Measurements from ENCODE around the gene KHK. TPM values are rescaled to one million over a fixed set of nuclear protein-coding genes. Genes with fewer than 3 reads are reported as not detected.

Gene KHK
- total and polyA plus RNA-seq, 9 of the 15 experiments (the other 6 are each of a cell fraction or from before 2014, with no cell fraction given) = 1.5 to 10.7 (median 5.2) TPM

GRCh38 chr2:27071277-27071989, 15.1 kb upstream of the KHK start, which contains the start of gene OST4 (continued):
- TF ChIP-seq, protein P1, sequence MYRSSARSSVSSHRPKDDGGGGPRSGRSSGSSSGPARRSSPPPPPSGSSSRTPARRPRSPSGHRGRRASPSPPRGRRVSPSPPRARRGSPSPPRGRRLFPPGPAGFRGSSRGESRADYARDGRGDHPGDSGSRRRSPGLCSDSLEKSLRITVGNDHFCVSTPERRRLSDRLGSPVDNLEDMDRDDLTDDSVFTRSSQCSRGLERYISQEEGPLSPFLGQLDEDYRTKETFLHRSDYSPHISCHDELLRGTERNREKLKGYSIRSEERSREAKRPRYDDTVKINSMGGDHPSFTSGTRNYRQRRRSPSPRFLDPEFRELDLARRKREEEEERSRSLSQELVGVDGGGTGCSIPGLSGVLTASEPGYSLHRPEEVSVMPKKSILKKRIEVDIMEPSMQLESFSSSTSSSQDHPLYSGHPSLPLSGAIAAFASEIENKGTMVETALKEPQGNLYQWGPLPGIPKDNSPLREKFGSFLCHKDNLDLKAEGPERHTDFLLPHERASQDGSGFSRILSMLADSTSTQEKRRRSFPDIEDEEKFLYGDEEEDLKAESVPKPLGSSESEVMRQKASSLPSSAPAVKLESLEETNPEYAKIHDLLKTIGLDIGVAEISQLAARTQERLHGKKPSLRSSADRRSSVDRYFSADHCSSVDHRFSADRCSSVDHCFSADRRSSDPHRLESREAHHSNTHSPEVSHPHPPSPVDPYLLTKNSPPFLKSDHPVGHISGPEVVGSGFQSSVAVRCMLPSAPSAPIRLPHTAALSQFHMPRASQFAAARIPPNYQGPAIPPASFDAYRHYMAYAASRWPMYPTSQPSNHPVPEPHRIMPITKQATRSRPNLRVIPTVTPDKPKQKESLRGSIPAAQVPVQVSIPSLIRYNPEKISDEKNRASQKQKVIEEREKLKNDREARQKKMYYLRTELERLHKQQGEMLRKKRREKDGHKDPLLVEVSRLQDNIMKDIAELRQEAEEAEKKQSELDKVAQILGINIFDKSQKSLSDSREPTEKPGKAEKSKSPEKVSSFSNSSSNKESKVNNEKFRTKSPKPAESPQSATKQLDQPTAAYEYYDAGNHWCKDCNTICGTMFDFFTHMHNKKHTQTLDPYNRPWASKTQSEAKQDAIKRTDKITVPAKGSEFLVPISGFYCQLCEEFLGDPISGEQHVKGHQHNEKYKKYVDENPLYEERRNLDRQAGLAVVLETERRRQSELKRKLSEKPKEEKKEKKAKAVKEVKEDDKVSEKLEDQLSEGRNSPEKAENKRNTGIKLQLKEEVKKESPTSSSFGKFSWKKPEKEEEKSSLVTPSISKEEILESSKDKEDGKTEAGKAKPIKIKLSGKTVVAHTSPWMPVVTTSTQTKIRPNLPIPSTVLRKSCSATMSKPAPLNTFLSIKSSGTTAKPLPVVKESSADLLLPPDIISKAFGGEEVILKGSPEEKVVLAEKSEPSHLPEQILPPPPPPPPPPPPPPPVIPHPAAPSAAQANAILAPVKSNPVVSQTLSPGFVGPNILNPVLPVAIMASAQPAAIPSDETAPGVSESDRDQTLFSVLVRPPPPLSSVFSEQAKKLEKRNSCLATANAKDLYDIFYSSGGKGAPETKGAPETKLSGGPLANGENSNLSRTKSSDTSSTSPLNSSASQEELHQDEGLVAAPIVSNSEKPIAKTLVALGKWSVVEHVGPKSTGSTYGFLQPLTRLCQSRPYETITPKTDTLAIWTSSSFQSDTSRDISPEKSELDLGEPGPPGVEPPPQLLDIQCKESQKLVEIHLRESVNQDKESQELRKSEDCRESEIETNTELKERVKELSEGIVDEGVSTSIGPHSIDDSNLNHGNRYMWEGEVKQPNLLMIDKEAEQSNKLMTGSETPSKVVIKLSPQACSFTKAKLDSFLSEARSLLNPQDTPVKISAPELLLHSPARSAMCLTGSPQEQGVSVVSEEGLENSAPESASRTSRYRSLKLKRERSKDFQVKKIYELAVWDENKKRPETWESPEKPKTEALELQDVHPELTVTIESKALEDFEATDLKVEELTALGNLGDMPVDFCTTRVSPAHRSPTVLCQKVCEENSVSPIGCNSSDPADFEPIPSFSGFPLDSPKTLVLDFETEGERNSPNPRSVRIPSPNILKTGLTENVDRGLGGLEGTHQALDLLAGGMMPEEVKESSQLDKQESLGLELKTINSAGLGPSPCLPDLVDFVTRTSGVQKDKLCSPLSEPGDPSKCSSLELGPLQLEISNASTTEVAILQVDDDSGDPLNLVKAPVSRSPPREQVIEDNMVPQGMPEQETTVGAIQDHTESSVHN (IDR thresholded peaks at IDR 0.05; ENCODE audit: borderline replicate concordance in 1 of 2, low read depth in 1 of 2) = no peak
- TF ChIP-seq SRSF9 (IDR thresholded peaks at IDR 0.05; ENCODE audit: borderline replicate concordance, low read depth, low read length) (no peak), ZC3H8 (IDR thresholded peaks at IDR 0.05) (no peak), ZC3H11A (IDR thresholded peaks at IDR 0.05; ENCODE audit: low read depth, low read length) (no peak), ZNF785 (CRISPR knock-in tag; IDR thresholded peaks at IDR 0.05) (no peak), ZNF274 (IDR thresholded peaks at IDR 0.05; ENCODE audit: borderline replicate concordance, low read depth, low read length) (no peak), ZNF740 (CRISPR knock-in tag; IDR thresholded peaks at IDR 0.05) (0 out of 2 replicates have a peak, but pooled peaks have one; percentile 22), ZNF740 (tag; IDR thresholded peaks at IDR 0.05) (peak in 1 of 2 experiments; percentile 18; a peak in 1 of 4 replicates), RFX5 (IDR thresholded peaks at IDR 0.05; ENCODE audit: low read depth, low read length) (no peak), BRD9 (IDR thresholded peaks at IDR 0.05; ENCODE audit: low read depth, partially characterized antibody) (no peak), NFXL1 (CRISPR knock-in tag; IDR thresholded peaks at IDR 0.05) (no peak), ZNF766 (CRISPR knock-in tag; conservative IDR thresholded peaks at IDR 0.05) (no peak), SMAD1 (IDR thresholded peaks at IDR 0.05; ENCODE audit: low read depth, low read length, partially characterized antibody) (no peak), SRSF3 (IDR thresholded peaks at IDR 0.05; ENCODE audit: insufficient read depth, low read length) (0 out of 2 replicates have a peak, but pooled peaks have one; percentile 36), HMG20B (CRISPR knock-in tag; IDR thresholded peaks at IDR 0.05) (no peak)
- TF ChIP-seq, protein P2, sequence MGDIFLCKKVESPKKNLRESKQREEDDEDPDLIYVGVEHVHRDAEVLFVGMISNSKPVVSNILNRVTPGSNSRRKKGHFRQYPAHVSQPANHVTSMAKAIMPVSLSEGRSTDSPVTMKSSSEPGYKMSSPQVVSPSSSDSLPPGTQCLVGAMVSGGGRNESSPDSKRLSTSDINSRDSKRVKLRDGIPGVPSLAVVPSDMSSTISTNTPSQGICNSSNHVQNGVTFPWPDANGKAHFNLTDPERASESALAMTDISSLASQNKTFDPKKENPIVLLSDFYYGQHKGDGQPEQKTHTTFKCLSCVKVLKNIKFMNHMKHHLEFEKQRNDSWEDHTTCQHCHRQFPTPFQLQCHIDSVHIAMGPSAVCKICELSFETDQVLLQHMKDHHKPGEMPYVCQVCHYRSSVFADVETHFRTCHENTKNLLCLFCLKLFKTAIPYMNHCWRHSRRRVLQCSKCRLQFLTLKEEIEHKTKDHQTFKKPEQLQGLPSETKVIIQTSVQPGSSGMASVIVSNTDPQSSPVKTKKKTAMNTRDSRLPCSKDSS (IDR thresholded peaks at IDR 0.05; ENCODE audit: low read depth, partially characterized antibody) = no peak
